WTC11 (cell line): ENCODE data around the gene PADI1. TPM values are rescaled to one million over a fixed set of nuclear protein-coding genes. Genes with fewer than 3 reads are reported as not detected.

Experiments
- ATAC-seq: fragments of 200-7000 bp; cut with Tn5 transposase; 2 replicates; pipeline ENCODE4 v1.10.0; 2021; ENCODE audit warnings: mild to moderate bottlenecking, moderate library complexity
- CTCF ChIA-PET: fragments of 300-600 bp; sonication (Branson Sonifier 250); formaldehyde crosslinking; loops from one replicate; lab custom pipeline; 2021; ENCODE audit warnings: antibody characterized with exemption; lab: Charles Lee
- POLR2A ChIA-PET: fragments of 350-600 bp; sonication (Branson Sonifier 250); formaldehyde crosslinking; loops from one replicate; lab custom pipeline; 2021; ENCODE audit warnings: antibody characterized with exemption; lab: Charles Lee
- DNase-seq: peaks from one replicate; pipeline ENCODE4 v3.0.0; 2021; ENCODE audit warnings: low spot score
- H3K27ac Mint-ChIP-seq: 2 replicates; pipeline ENCODE4 v1.8.0; 2021; ENCODE audit warnings: mixed read lengths
- H3K27me3 Mint-ChIP-seq: 2 replicates; pipeline ENCODE4 v1.8.0; 2021; ENCODE audit warnings: low read depth, mild to moderate bottlenecking, moderate library complexity, mixed read lengths
- H3K36me3 Mint-ChIP-seq: 2 replicates; pipeline ENCODE4 v1.8.0; 2021; ENCODE audit warnings: mixed read lengths
- H3K4me1 Mint-ChIP-seq: 2 replicates; pipeline ENCODE4 v1.8.0; 2022; ENCODE audit warnings: mixed read lengths
- H3K4me3 Mint-ChIP-seq: 2 replicates; pipeline ENCODE4 v1.8.0; 2021; ENCODE audit warnings: mild to moderate bottlenecking, moderate library complexity, mixed read lengths
- H3K9me3 Mint-ChIP-seq: 2 replicates; pipeline ENCODE4 v1.8.0; 2021; ENCODE audit warnings: mixed read lengths
- E2F4 ChIP-seq: sonication (generic); formaldehyde crosslinking; IDR thresholded peaks from 2 replicates; pipeline ENCODE4 v1.8.1; 2022; ENCODE audit warnings: low read depth, mild to moderate bottlenecking, moderate library complexity, missing genetic modification reagents, borderline replicate concordance
- E2F5 ChIP-seq: sonication (generic); formaldehyde crosslinking; IDR thresholded peaks from 2 replicates; pipeline ENCODE4 v1.8.1; 2022; ENCODE audit warnings: mild to moderate bottlenecking, moderate library complexity, missing genetic modification reagents
- GABPB1 ChIP-seq: sonication (generic); formaldehyde crosslinking; IDR thresholded peaks from 2 replicates; pipeline ENCODE4 v1.8.1; 2023; ENCODE audit warnings: mild to moderate bottlenecking, missing genetic modification reagents
- GTF2I ChIP-seq: fragments of 250-450 bp; sonication (Bioruptor Pico); conservative IDR thresholded peaks from 2 replicates; pipeline ENCODE4 v1.4.0; 2021; ENCODE audit warnings: mild to moderate bottlenecking
- NR1H2 ChIP-seq: sonication (generic); formaldehyde crosslinking; IDR thresholded peaks from 2 replicates; pipeline ENCODE4 v1.9.0; 2021; ENCODE audit warnings: mild to moderate bottlenecking, moderate library complexity, missing genetic modification reagents
- NR3C1 ChIP-seq: sonication (generic); formaldehyde crosslinking; conservative IDR thresholded peaks from 2 replicates; pipeline ENCODE4 v1.8.1; 2023; ENCODE audit warnings: low read depth, mild to moderate bottlenecking, missing genetic modification reagents
- OVOL2 ChIP-seq: fragments of 250-450 bp; sonication (Bioruptor Pico); IDR thresholded peaks from 2 replicates; pipeline ENCODE4 v1.9.0; 2021; ENCODE audit warnings: mild to moderate bottlenecking, borderline replicate concordance
- PRRX2 ChIP-seq: fragments of 250-450 bp; sonication (Bioruptor Pico); IDR thresholded peaks from 2 replicates; pipeline ENCODE4 v1.8.0; 2021; ENCODE audit warnings: mild to moderate bottlenecking
- RELA ChIP-seq: sonication (generic); formaldehyde crosslinking; IDR thresholded peaks from 2 replicates; pipeline ENCODE4 v1.8.1; 2022; ENCODE audit warnings: missing genetic modification reagents, mild to moderate bottlenecking, borderline replicate concordance
- SP1 ChIP-seq: sonication (generic); formaldehyde crosslinking; conservative IDR thresholded peaks from 2 replicates; pipeline ENCODE4 v1.8.1; 2022; ENCODE audit warnings: missing genetic modification reagents
- TCF7 ChIP-seq: sonication (generic); formaldehyde crosslinking; IDR thresholded peaks from 2 replicates; pipeline ENCODE4 v1.8.0; 2022; ENCODE audit warnings: mild to moderate bottlenecking, low read depth, missing genetic modification reagents, moderate library complexity
- TEAD4 ChIP-seq: sonication (generic); formaldehyde crosslinking; IDR thresholded peaks from 2 replicates; pipeline ENCODE4 v1.8.0; 2022; ENCODE audit warnings: mild to moderate bottlenecking, missing genetic modification reagents
- ZBTB21 ChIP-seq: sonication (generic); formaldehyde crosslinking; IDR thresholded peaks from 2 replicates; pipeline ENCODE4 v1.8.1; 2023; ENCODE audit warnings: mild to moderate bottlenecking, missing genetic modification reagents, borderline replicate concordance
- ZNF138 ChIP-seq: sonication (generic); formaldehyde crosslinking; conservative IDR thresholded peaks from 2 replicates; pipeline ENCODE4 v1.8.1; 2022; ENCODE audit warnings: mild to moderate bottlenecking, moderate library complexity, missing genetic modification reagents
- ZNF232 ChIP-seq: sonication (generic); formaldehyde crosslinking; IDR thresholded peaks from 2 replicates; pipeline ENCODE4 v1.8.0; 2022; ENCODE audit warnings: mild to moderate bottlenecking, missing genetic modification reagents
- ZNF263 ChIP-seq: sonication (generic); formaldehyde crosslinking; IDR thresholded peaks from 2 replicates; pipeline ENCODE4 v1.8.1; 2022; ENCODE audit warnings: low read depth, mild to moderate bottlenecking, moderate library complexity, missing genetic modification reagents
- ZNF416 ChIP-seq: fragments of 250-450 bp; sonication (Bioruptor Pico); IDR thresholded peaks from 2 replicates; pipeline ENCODE4 v1.9.0; 2021; ENCODE audit warnings: mild to moderate bottlenecking, inconsistent platforms
- ZNF425 ChIP-seq: fragments of 250-450 bp; sonication (Bioruptor Pico); conservative IDR thresholded peaks from 2 replicates; pipeline ENCODE4 v1.9.0; 2021; ENCODE audit warnings: mild to moderate bottlenecking
- total RNA-seq: library from RNA; stranded (reverse); gene quantifications from 3 replicates; pipeline ENCODE4 v1.2.3, GENCODE V29; 2021
- TF ChIP-seq, protein P1 (sequence below): sonication (generic); formaldehyde crosslinking; IDR thresholded peaks from 2 replicates; pipeline ENCODE4 v1.8.0; 2023; ENCODE audit warnings: missing genetic modification reagents
- TF ChIP-seq, protein P2 (sequence below): sonication (generic); formaldehyde crosslinking; conservative IDR thresholded peaks from 2 replicates; pipeline ENCODE4 v1.8.1; 2023; ENCODE audit warnings: mild to moderate bottlenecking, low read depth, missing genetic modification reagents, moderate library complexity

Gene PADI1
- total RNA-seq, 1 experiment from 2014 or later: 0.15 TPM

DNA sequence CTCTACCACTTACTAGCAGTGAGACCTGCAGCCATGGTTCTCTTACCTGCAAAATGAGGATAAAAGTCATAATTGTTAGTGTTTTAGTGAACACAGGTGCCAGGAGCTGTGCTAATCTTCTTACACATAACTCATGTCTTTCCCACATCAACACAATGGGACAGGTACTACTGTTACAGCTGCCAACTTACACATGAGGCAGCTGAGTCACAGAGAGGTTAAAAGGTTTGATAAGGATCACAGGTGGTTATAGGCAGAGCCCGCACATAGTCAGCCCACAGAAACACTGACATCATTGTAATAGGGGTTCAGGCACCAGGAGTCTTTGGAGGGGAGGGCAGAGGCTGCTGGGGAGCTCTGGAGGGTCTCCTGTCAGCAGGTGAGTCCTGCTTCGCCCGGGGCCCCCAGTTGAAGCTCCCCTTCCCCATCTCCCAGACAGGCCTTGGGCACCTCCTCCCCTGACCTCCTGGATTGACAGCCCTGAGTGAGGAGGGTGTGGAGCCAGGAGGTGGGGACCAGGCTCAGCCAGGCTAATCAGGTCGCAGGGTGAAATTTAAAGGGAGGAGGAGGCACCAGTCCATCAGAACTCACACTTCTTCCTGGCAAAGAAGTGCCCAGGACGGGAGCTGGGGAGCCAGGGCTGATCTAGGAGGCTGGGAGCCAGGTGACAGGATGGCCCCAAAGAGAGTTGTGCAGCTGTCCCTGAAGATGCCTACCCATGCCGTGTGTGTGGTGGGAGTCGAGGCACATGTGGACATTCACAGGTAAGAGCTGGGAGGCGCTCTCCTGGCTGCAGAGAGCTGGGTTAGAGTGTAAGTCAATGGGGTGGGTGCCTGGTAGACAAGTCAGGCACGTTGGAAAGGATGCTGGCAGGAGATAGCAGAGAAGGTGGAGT, at the start of gene PADI1 (continued):
- no peak for TF ChIP-seq TEAD4
- TF ChIP-seq GABPB1 (CRISPR knock-in tag): no peak
- TF ChIP-seq E2F5: no peak
- no peak for TF ChIP-seq ZNF263 (CRISPR knock-in tag)
- TF ChIP-seq, all 79 proteins: peak for 0

DNA sequence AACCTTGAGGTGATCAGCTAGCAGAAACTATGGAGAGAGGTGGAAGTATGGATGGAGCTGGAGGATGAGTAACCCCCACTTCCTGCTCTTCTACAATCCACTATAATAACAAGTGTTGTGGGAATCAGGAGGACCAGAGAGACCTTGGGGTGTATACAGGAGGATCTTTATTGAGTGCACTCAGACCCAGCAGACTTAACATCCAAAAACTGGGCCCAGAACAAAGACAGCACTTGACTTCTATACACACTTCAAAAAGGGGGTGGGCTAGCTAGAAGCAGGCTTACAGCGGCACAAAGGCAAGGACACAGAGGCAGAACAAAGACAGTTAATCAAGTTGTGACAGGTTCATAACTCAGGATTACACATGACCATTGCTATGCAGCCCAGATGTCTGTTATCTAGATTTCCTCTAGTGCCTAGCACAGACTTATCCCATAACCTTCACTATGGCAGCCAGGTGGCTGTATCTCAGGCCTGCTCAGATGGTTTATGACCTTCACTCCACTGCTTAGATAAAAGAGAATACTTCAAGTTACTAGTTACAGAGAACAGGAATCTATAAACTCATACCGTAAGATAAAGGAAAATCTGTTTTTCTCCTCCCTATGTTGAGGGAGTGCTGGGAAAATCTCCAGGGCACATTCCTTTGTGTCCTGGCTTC, 49.5 kb upstream of the PADI1 start:
- TF ChIP-seq ZNF138 (CRISPR knock-in tag) (no peak), TCF7 (CRISPR knock-in tag) (no peak), GTF2I (CRISPR knock-in tag) (no peak), ZNF425 (CRISPR knock-in tag) (no peak), ZNF416 (CRISPR knock-in tag) (no peak), PRRX2 (no peak), RELA (CRISPR knock-in tag) (no peak), ZNF232 (CRISPR knock-in tag) (no peak), SP1 (CRISPR knock-in tag) (no peak), OVOL2 (no peak), ZBTB21 (no peak), NR1H2 (no peak), E2F4 (no peak), NR3C1 (CRISPR knock-in tag) (no peak)
- TF ChIP-seq, protein P1, sequence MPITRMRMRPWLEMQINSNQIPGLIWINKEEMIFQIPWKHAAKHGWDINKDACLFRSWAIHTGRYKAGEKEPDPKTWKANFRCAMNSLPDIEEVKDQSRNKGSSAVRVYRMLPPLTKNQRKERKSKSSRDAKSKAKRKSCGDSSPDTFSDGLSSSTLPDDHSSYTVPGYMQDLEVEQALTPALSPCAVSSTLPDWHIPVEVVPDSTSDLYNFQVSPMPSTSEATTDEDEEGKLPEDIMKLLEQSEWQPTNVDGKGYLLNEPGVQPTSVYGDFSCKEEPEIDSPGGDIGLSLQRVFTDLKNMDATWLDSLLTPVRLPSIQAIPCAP (CRISPR knock-in tag): no peak
- TF ChIP-seq, protein P2, sequence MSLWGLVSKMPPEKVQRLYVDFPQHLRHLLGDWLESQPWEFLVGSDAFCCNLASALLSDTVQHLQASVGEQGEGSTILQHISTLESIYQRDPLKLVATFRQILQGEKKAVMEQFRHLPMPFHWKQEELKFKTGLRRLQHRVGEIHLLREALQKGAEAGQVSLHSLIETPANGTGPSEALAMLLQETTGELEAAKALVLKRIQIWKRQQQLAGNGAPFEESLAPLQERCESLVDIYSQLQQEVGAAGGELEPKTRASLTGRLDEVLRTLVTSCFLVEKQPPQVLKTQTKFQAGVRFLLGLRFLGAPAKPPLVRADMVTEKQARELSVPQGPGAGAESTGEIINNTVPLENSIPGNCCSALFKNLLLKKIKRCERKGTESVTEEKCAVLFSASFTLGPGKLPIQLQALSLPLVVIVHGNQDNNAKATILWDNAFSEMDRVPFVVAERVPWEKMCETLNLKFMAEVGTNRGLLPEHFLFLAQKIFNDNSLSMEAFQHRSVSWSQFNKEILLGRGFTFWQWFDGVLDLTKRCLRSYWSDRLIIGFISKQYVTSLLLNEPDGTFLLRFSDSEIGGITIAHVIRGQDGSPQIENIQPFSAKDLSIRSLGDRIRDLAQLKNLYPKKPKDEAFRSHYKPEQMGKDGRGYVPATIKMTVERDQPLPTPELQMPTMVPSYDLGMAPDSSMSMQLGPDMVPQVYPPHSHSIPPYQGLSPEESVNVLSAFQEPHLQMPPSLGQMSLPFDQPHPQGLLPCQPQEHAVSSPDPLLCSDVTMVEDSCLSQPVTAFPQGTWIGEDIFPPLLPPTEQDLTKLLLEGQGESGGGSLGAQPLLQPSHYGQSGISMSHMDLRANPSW (CRISPR knock-in tag): no peak
- ATAC-seq (no peak), DNase-seq (no peak)
- ChIA-PET CTCF (no interaction called here), POLR2A (interaction anchor here (0.6 kb wide), 1 partner anchor 1306 kb away, joined by 3 read pairs; no protein-coding TSS in a partner anchor)
- Mint-ChIP-seq H3K4me1 (peaks cover 15% of the 10 kb centered on the region), H3K4me3 (no peak overlapping the region), H3K9me3 (peaks cover 79% of the 10 kb centered on the region), H3K36me3 (peaks cover 53% of the 10 kb centered on the region), H3K27me3 (peaks cover 37% of the 10 kb centered on the region), H3K27ac (no peak overlapping the region)
